Ovary (tissue), 9 donors: ENCODE results near the gene ENPP7. TPM values are rescaled to one million over a fixed set of nuclear protein-coding genes. Genes with fewer than 3 reads are reported as not detected.

ENCODE experiments used
- DNase-seq, 5 donors: peaks; one replicate each; pipeline ENCODE4 v3.0.0-alpha.2; 2019 to 2020
- H3K27ac ChIP-seq, 2 donors: fragments of 200-600 bp; one replicate each; pipeline versions ENCODE4 v1.5.1 to v1.8.0; 2019 to 2022
- H3K27me3 ChIP-seq: fragments of 200-600 bp; one replicate; pipeline ENCODE4 v1.8.0; 2022
- H3K36me3 ChIP-seq: fragments of 200-600 bp; sonication (generic); one replicate; pipeline ENCODE4 v1.5.1; 2019
- H3K4me1 ChIP-seq: one replicate; pipeline ENCODE4 v1.8.1; 2013; ENCODE audit warnings: mild to moderate bottlenecking, moderate library complexity; ENCODE audit not compliant: insufficient read depth
- H3K4me3 ChIP-seq: fragments of 200-600 bp; sonication (generic); one replicate; pipeline ENCODE4 v1.5.1; 2017
- H3K9me3 ChIP-seq, 2 donors: fragments of 200-600 bp in 1 of 2; sonication (generic) in 1 of 2; one replicate each; pipeline versions ENCODE4 v1.5.1 to v1.8.1; 2013 to 2019; ENCODE audit warnings: mild to moderate bottlenecking in 1 of 2, moderate library complexity in 1 of 2
- EP300 ChIP-seq: sonication (generic); formaldehyde crosslinking; IDR thresholded peaks from one replicate; pipeline ENCODE4 v1.6.1; 2017; ENCODE audit warnings: antibody characterized with exemption
- POLR2A ChIP-seq: fragments of 450-650 bp; IDR thresholded peaks from one replicate; pipeline ENCODE4 v1.6.1; 2017; ENCODE audit warnings: antibody characterized with exemption, mild to moderate bottlenecking, moderate library complexity
- WGBS, 3 donors: extraction: QIAGEN DNeasy Blood & Tissue Kit in 1 of 3; methylation state at CpG; one replicate each; pipeline versions ENCODE4 v1.1.5 to v1.1.7; 2013 to 2017; 5-methylcytosine and 5-hydroxymethylcytosine counted together
- intact Hi-C, 4 donors: fragments of 100-400 bp; cut with DNase I; formaldehyde crosslinking; loops; one replicate each; pipeline versions ENCODE4 v1.11.0 to v1.15.1; 2022 to 2023
- polyA plus RNA-seq, 2 donors: library from polyadenylated mRNA; stranded (reverse); fragments of 200-250 nt in 1 of 2; fragments of 350-450 nt in 1 of 2; fragmentation: Illumina TruSeq in 1 of 2; extraction: RNeasy Lipid Tissue Mini Kit (QIAGEN cat#74804) in 1 of 2; gene quantifications; one replicate each; pipeline ENCODE4 v1.2.3, GENCODE V29; 2013 to 2014
- total RNA-seq, 7 donors: library from RNA; depleted of rRNA in 2 of 7; stranded (reverse); fragments of >200 nt in 2 of 7; fragmentation: NEBNext Ultra II Directional in 3 of 7; extraction: Animal tissue kit (Norgen Biotek cat#: 25700) in 3 of 7; gene quantifications; one replicate each; pipeline versions ENCODE4 v1.1.0 to v1.2.4, GENCODE V29; 2016 to 2023
- TF ChIP-seq, protein P1 (sequence below), 3 donors: fragments of 450-650 bp in 2 of 3; fragments of 200-600 bp in 1 of 3; IDR thresholded peaks; one replicate each; pipeline versions ENCODE4 v1.5.1 to v1.8.0; 2016 to 2022; ENCODE audit warnings: antibody characterized with exemption in 3 of 3, mild to moderate bottlenecking in 1 of 3
- donor health status: DM: no; HTN: no; CAD: no; lungs with moderate emphysema.
- donor health status: DM: no; HTN: no; CAD: no.
- donor health status: Bipolar disorder and iron deficiency.
- donor health status: DM: yes; HTN: yes; CAD: no.
- donor health status: DM: no; HTN: no; CAD: no.
- donor health status: DM: yes; HTN: yes; CAD: no.

ENPP7 gene
- total and polyA plus RNA-seq, 9 donors: not detected

DNA sequence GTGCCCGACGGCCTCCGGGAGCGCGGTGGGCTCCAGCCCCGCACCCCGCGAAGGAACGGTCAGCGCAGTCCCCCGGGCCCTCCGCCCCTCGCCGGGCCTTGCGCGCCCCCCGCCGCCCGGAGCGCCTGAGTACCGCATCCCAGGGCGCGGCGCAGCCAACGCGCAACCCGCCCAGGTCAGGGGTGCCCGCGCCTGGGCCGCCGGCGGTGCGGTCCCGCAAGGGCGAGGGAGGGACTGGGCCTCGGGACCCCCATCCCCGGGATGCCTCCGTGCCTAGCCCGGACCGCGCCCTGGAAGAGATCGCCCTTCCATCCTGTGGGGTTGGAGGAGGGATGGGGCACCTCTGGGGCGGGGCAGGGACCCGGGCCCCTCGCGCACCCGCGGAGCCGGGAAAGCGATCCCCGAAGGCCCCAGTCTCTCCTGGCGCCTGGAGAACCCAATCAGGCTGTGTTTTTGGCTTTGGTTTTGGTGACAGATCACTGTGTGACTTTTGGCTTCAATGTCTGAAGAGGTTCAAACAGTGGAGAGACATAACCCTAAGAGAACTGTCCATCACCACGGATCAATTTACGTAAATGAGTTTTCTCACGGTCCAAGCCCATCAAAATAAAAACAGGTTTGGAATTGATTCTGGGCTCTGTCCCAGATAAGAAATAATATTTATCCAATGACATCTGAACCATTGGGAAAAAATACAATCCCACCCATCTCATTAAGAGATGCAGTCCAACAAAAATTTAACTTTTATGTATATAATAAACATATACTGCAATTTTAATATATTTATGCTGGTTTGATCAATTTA, 17.8 kb downstream of the ENPP7 start:
- intact Hi-C loops: loop anchor here in 1 of 4 donors (10.0 kb wide), 1 partner anchor 166 kb away; no protein-coding TSS in a partner anchor
- WGBS, 3 donors: 5 to 8% (median 6%) methylated on average over 29 to 55 of the region's 55 CpGs

DNA sequence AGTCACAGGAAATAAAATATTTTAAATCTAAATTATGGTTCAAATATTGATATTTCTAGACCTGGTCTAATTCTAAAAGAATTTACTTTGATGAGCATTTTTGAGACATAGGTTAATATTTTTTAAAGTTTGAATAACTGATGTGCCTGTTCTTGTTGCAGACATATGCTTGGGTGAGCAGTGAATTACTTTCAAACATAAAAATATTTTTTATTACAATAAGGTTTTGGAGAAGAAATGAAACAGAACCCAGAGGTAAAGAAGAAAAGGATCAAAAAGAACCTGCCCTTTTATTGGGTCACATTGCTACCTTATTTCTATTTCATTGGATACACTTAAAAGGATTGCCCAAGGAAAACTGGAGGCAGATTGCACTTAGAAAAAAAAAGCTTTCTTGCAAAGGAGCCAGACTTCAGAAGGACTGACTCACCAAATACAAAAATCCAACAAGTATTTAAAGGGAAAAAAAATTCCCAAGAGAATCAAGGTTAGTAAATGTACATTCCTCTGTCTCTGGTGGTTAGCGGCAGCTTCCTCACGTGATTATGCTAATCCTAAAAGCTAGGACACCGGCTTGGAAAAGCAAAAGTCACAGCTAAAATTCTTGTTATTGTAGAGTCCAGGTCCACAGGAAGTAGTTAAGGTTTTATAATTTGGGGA, 18.5 kb downstream of the ENPP7 start:
- Histone ChIP-seq H3K27me3 (peaks cover 6% of the 10 kb centered on the region), H3K9me3 (no peaks in the 10 kb centered on the region), H3K36me3 (no peaks in the 10 kb centered on the region), H3K27ac (no peak overlapping the region), H3K4me1 (no peaks in the 10 kb centered on the region), H3K4me3 (no peak overlapping the region)
- intact Hi-C loops: loop anchor here in 1 of 4 donors (10.0 kb wide), 1 partner anchor 166 kb away; no protein-coding TSS in a partner anchor
- no peak for DNase-seq
- TF ChIP-seq POLR2A (no peak), EP300 (no peak)
- TF ChIP-seq, protein P1, sequence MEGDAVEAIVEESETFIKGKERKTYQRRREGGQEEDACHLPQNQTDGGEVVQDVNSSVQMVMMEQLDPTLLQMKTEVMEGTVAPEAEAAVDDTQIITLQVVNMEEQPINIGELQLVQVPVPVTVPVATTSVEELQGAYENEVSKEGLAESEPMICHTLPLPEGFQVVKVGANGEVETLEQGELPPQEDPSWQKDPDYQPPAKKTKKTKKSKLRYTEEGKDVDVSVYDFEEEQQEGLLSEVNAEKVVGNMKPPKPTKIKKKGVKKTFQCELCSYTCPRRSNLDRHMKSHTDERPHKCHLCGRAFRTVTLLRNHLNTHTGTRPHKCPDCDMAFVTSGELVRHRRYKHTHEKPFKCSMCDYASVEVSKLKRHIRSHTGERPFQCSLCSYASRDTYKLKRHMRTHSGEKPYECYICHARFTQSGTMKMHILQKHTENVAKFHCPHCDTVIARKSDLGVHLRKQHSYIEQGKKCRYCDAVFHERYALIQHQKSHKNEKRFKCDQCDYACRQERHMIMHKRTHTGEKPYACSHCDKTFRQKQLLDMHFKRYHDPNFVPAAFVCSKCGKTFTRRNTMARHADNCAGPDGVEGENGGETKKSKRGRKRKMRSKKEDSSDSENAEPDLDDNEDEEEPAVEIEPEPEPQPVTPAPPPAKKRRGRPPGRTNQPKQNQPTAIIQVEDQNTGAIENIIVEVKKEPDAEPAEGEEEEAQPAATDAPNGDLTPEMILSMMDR (IDR thresholded peaks at IDR 0.05): no peak
- WGBS, 3 donors: 28 to 33% (median 33%) methylated on average over 3 of the region's 3 CpGs

More for the DNA sequence above, 17.8 kb downstream of the ENPP7 start:
- Histone ChIP-seq H3K9me3 (no peaks in the 10 kb centered on the region), H3K27me3 (peaks cover 6% of the 10 kb centered on the region), H3K4me1 (no peaks in the 10 kb centered on the region), H3K36me3 (no peaks in the 10 kb centered on the region), H3K4me3 (no peak overlapping the region), H3K27ac (no peak overlapping the region)
- DNase-seq: no peak
- TF ChIP-seq EP300 (no peak), POLR2A (no peak)
- TF ChIP-seq, protein P1 (IDR thresholded peaks at IDR 0.05): no peak

DNA sequence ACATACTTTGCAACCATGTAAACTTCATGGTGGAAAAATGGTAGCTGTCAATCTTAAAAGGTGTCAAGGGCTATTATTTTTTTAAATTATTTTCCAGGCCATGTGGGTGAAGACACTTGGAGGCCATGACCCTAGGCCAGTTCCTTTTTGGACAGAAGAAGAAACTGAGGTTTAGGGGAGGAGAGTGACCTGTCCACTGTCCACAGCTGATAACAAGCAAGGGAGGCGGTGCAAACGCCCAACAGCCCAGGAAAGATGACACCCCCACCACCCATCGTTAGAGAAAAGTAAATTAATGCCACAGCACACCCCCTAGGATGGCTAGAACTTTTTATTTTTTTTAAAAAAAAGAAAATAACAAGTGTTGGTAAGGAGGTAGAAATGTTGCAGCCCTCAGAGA, 19.2 kb downstream of the ENPP7 start:
- 51 to 60% (median 52%) methylated on average over 3 of the region's 3 CpGs for WGBS, 3 donors

More for the DNA sequence above, 19.2 kb downstream of the ENPP7 start:
- Histone ChIP-seq H3K4me1 (peaks cover 2% of the 10 kb centered on the region), H3K4me3 (no peak overlapping the region), H3K27ac (no peak overlapping the region), H3K27me3 (peaks cover 6% of the 10 kb centered on the region), H3K9me3 (no peaks in the 10 kb centered on the region), H3K36me3 (no peaks in the 10 kb centered on the region)
- TF ChIP-seq POLR2A (no peak), EP300 (no peak)
- TF ChIP-seq, protein P1 (IDR thresholded peaks at IDR 0.05): no peak
- intact Hi-C loops: loop anchor here in 1 of 4 donors (10.0 kb wide), 1 partner anchor 165 kb away; no protein-coding TSS in a partner anchor
- DNase-seq: no peak
